GM10847 (cell line): Measurements from ENCODE around the gene PHOSPHO2.

ENCODE experiments used
- POLR2A ChIP-seq: IDR thresholded peaks from 2 replicates; pipeline ENCODE4 v1.6.1; 2011; ENCODE audit not compliant: insufficient read length; ENCODE audit errors: extremely low read depth

PHOSPHO2 gene

GRCh38 chr2:169734169-169734847 lies 40.0 kb downstream of the PHOSPHO2 start:
- no peak for TF ChIP-seq POLR2A

- TF ChIP-seq POLR2A: no peak
Observed at GRCh38 chr2:169735623-169736022, 41.4 kb downstream of the PHOSPHO2 start.

GRCh38 chr2:169736902-169737301 lies 42.6 kb downstream of the PHOSPHO2 start:
- no peak for TF ChIP-seq POLR2A

- TF ChIP-seq POLR2A: no peak
Observed at GRCh38 chr2:169738566-169739229, 44.4 kb downstream of the PHOSPHO2 start.

- no peak for TF ChIP-seq POLR2A
Observed at GRCh38 chr2:169739351-169739750, 45.1 kb downstream of the PHOSPHO2 start.

GRCh38 chr2:169743549-169743948 lies 49.3 kb downstream of the PHOSPHO2 start:
- TF ChIP-seq POLR2A: no peak

- no peak for TF ChIP-seq POLR2A
Observed at GRCh38 chr2:169746240-169746639, 52.0 kb downstream of the PHOSPHO2 start.

GRCh38 chr2:169748319-169748718 lies 54.0 kb downstream of the PHOSPHO2 start:
- no peak for TF ChIP-seq POLR2A
